Fibroblast of pulmonary artery (primary cell): ENCODE results near the gene PDRG1.

Experiments used
- DNase-seq: peaks from one replicate; pipeline ENCODE4 v3.0.0-alpha.2; 2010; ENCODE audit warnings: low read depth
- H3K4me3 ChIP-seq: replicated peaks from 2 replicates; pipeline ENCODE4 v1.5.1; 2011; ENCODE audit warnings: low read depth, mild to moderate bottlenecking, control low read depth, low read length, moderate library complexity
- TF ChIP-seq, protein P1 (sequence below): IDR thresholded peaks from 2 replicates; pipeline ENCODE4 v1.5.1; 2011; ENCODE audit warnings: mild to moderate bottlenecking, control low read depth, low read length, inconsistent platforms; ENCODE audit errors: missing control alignments

The PDRG1 gene

DNA sequence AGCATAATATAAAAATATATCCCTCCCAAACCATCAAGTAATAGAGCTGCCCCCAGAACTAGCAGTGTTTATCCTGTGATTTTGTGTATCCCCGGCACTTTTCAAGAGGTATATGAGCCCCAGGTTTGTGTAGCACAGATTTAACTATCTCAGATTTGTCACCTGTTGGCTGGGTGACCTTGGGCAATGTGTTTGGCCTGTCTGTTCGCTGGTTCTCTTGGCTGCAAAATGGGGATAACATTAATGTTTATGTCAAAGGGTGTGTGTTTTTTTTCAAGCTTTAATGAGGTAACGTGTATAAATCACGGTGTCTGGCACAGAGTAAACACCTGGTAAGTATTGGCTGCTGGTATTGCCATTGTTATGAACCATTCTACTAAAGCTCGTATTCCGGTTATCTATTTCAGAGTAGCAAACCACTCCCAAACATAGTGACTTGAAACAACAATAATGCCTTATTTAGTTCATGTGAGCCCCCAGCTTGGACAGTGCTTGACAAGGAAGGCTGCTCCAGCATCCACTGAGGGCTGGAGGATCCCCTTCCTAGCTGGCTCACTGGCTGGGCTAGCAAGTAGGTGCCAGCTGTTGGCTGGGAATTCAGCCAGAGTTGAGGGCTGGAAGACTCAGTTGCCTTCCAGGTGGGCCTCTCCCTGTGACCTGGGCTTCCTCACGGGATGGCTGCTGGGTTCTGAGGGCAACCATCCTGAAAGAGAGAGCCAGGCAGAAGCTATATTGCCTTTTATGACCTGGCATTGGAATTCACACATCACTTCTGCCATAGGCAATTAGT, 36.2 kb downstream of the PDRG1 start:
- TF ChIP-seq, protein P1, sequence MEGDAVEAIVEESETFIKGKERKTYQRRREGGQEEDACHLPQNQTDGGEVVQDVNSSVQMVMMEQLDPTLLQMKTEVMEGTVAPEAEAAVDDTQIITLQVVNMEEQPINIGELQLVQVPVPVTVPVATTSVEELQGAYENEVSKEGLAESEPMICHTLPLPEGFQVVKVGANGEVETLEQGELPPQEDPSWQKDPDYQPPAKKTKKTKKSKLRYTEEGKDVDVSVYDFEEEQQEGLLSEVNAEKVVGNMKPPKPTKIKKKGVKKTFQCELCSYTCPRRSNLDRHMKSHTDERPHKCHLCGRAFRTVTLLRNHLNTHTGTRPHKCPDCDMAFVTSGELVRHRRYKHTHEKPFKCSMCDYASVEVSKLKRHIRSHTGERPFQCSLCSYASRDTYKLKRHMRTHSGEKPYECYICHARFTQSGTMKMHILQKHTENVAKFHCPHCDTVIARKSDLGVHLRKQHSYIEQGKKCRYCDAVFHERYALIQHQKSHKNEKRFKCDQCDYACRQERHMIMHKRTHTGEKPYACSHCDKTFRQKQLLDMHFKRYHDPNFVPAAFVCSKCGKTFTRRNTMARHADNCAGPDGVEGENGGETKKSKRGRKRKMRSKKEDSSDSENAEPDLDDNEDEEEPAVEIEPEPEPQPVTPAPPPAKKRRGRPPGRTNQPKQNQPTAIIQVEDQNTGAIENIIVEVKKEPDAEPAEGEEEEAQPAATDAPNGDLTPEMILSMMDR: no peak
- no peak for DNase-seq
- no peak overlapping the region for H3K4me3 ChIP-seq

DNA sequence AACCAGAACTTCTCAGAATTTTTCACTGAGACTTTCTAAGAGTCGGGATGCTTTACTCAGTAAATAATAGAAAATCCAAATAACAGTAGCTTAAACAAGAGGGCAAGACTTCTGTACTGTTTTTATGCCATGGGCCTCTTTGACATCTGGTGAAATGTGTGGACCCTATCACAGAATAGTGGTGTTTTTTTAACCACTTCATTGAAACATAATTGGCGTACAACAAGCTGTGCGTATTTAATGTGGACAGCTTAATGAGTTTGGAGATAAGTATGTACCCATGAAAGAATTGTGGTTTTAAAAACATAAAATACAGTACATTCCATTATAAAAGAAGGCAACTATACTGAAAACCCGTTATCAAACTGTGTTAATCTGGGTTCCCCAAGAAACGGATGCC, 37.7 kb downstream of the PDRG1 start:
- no peak overlapping the region for H3K4me3 ChIP-seq
- no peak for DNase-seq
- TF ChIP-seq, protein P1: no peak

DNA sequence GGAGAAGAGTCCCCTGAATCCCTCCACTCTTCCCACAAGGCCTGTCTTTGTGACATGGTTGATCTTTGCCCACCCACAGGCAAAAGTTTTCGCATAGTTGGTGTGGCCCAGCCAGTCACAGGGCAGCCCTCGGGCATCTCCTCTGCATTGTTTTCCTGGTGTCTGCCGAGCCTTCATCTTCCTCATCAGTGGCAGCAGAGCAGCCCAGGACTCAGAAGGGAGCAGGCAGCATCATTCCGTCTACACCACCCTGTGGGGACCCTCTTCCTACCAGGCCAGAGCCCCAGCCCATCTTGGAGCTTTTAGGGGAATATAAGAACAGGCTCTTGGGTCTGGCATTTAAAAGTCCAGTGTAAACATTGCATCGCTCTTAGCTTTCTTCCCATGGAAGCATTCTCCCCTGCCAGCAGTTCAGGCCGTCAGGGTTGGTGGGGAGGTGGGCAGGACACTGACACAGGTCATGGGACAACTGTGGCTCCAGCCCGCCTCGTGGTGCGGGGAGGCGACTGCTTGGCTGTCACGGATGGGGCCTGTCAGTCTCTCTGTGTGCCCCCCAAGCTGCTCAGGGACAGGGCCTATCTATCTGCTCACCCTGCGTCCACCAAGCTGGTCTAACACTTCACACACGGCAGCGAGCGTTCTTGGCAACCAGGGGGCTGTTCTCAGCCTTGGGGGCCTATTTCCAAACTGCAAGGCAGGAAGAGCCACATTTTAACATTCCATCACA, 38.3 kb downstream of the PDRG1 start:
- no peak overlapping the region for H3K4me3 ChIP-seq
- TF ChIP-seq, protein P1: no peak
- DNase-seq: no peak

DNA sequence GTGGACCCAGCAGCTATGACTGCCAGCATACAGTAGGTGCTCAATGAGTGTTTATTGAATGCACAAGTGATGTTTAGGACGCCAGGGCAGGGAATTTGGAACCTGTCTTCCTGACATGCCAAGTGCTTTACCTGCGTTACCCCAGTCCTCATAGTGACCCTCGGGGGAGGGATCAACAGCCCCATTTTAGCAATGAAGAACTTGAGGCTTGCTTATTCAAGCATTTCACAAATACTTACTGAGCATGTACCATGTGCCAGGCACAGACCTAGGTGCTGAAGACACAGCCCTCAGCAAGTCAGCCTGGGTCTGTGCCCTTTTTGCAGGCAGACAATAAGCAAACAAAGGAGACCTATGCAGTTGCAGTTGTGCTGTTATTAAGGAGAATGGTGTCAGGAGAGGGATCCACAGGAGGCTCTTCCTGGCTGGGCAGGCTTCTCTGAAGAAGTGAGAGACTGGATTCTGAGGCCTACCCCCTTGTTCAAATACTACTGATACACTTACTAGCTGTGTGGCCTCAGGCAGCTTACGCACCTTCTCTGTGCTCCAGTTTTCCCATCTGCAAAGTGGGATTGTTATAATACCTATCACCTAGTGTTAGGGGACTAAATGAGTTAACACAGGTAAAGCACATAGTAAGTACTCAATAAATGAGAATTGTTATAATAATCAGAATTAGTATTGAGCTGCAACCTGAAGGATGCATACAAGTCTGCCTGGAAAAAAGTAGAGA, 41.6 kb downstream of the PDRG1 start:
- TF ChIP-seq, protein P1: no peak
- H3K4me3 ChIP-seq: no peak overlapping the region
- DNase-seq: no peak

DNA sequence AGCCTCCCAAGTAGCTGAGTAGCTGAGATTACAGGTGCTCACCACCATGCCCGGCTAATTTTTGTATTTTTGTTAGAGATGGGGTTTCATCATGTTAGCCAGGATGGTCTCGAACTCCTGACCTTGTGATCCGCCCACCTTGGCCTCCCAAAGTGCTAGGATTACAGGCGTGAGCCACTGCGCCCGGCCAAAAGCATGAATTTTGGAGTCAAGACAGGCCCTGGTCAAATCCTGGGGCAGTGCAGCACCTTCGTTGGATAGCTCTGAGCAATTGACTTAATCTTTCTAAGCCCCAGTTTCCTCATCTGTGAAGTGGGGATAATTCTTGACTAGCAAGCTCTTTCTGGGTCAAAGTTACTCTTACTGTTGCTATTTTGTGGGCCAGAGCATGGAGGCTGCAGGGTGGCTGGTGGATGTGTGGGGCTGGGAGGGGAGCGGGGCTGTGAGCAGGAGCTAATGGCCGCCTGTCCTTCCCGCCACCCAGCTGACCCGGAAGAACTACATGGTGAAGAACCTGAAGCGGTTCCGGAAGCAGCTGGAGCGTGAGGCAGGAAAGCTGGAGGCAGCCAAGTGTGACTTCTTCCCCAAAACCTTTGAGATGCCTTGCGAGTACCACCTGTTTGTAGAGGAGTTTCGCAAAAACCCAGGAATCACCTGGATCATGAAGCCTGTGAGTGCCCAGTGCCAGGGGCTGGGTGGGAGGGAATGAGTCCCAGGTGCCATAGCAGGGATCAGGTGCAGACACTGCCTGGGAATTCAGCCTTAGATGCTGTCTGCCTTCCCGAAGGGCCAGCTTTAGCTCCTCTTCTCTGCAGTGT, 42.4 kb downstream of the PDRG1 start:
- no peak overlapping the region for H3K4me3 ChIP-seq
- TF ChIP-seq, protein P1: no peak
- no peak for DNase-seq

DNA sequence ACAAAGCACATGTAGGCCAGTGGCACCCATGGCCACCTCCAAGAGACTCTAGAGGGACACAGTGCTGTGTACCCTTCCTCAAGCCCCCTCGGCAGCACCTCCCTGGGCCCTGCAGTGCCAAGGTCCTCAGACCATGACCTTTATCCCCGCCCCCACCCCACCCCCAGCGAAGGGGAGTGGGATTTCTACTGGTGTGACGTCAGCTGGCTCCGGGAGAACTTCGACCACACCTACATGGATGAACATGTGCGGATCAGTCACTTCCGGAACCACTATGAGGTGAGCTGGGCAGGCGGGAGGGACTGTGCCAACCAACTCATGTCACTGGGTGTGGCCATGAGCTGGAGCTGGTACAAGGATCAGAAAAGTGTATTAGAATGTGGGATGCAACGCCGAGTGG, 43.4 kb downstream of the PDRG1 start:
- no peak overlapping the region for H3K4me3 ChIP-seq
- no peak for DNase-seq
- TF ChIP-seq, protein P1: no peak
